Upper lobe of left lung (tissue), 6 donors: ENCODE results near the gene ACAA1. TPM values are rescaled to one million over a fixed set of nuclear protein-coding genes. Genes with fewer than 3 reads are reported as not detected.
A peak's percentile ranks its signal among the peaks of the same experiment; 100 is the strongest.

Source experiments
- ATAC-seq, 2 donors: fragments of 200-7000 bp; cut with Tn5 transposase; one replicate each; pipeline ENCODE4 v1.9.1; 2022; ENCODE audit warnings: mild to moderate bottlenecking in 2 of 2, moderate library complexity in 2 of 2; ENCODE audit not compliant: low FRiP score in 2 of 2
- DNase-seq, 2 donors: peaks; one replicate each; pipeline ENCODE4 v3.0.0-alpha.2; 2019 to 2020
- H3K27ac ChIP-seq, 4 donors: fragments of 200-600 bp; sonication (generic); one replicate each; pipeline ENCODE4 v1.5.1; 2016 to 2019
- H3K27me3 ChIP-seq, 4 donors: fragments of 200-600 bp; sonication (generic); one replicate each; pipeline ENCODE4 v1.5.1; 2017 to 2019
- H3K36me3 ChIP-seq, 4 donors: fragments of 200-600 bp; sonication (generic); one replicate each; pipeline ENCODE4 v1.5.1; 2016 to 2019
- H3K4me1 ChIP-seq, 4 donors: fragments of 200-600 bp; sonication (generic); one replicate each; pipeline ENCODE4 v1.5.1; 2018 to 2019
- H3K4me3 ChIP-seq, 4 donors: fragments of 200-600 bp; sonication (generic); one replicate each; pipeline ENCODE4 v1.5.1; 2017 to 2019; ENCODE audit warnings: mild to moderate bottlenecking in 2 of 4, moderate library complexity in 1 of 4
- H3K9me3 ChIP-seq, 4 donors: fragments of 200-600 bp; sonication (generic); one replicate each; pipeline ENCODE4 v1.5.1; 2018 to 2019
- CTCF ChIP-seq, 6 experiments: fragments of 450-650 bp in 4 of 6; fragments of 200-600 bp in 2 of 6; sonication (generic) in 2 of 6; IDR thresholded peaks; one replicate each; pipeline ENCODE4 v1.5.1; 2016 to 2019; ENCODE audit warnings: antibody characterized with exemption in 6 of 6
- EP300 ChIP-seq, 4 donors: sonication (generic); formaldehyde crosslinking; IDR thresholded peaks; one replicate each; pipeline ENCODE4 v1.5.1; 2017; ENCODE audit warnings: antibody characterized with exemption in 4 of 4, control low read depth in 2 of 4
- POLR2A ChIP-seq, 4 donors: fragments of 450-650 bp; IDR thresholded peaks; one replicate each; pipeline ENCODE4 v1.5.1; 2016 to 2017; ENCODE audit warnings: antibody characterized with exemption in 4 of 4, mild to moderate bottlenecking in 2 of 4
- POLR2AphosphoS5 ChIP-seq, 2 donors: sonication (generic); formaldehyde crosslinking; IDR thresholded peaks; one replicate each; pipeline ENCODE4 v1.5.1; 2017; ENCODE audit warnings: antibody characterized with exemption in 2 of 2
- WGBS, 2 donors: methylation state at CpG; one replicate each; pipeline ENCODE4 v1.1.5; 2017 to 2018; 5-methylcytosine and 5-hydroxymethylcytosine counted together
- total RNA-seq, 6 donors: library from RNA; depleted of rRNA in 4 of 6; stranded (reverse); fragments of >200 nt in 4 of 6; gene quantifications; one replicate each; pipeline versions ENCODE4 v1.1.0 to v1.2.1, GENCODE V29; 2016 to 2021
- donor health status: DM: no; HTN: no; CAD: no; lungs with moderate emphysema.
- donor health status: DM: no; HTN: yes; CAD: no; lungs with severe emphysema.

The ACAA1 gene
- total RNA-seq, 6 donors from 2014 or later: 67.1 to 170 (median 116) TPM

GRCh38 chr3:38142959-38143358 lies 6.0 kb upstream of the ACAA1 start:
- H3K27me3 ChIP-seq: no peaks in the 10 kb centered on the region
- H3K36me3 ChIP-seq: peaks cover 0 to 24% (median 16%) of the 10 kb centered on the region in 4 donors
- H3K9me3 ChIP-seq: peaks cover 0 to 4% (median 0%) of the 10 kb centered on the region in 4 donors
- peaks cover 16 to 25% (median 18%) of the 10 kb centered on the region in 4 donors for H3K4me1 ChIP-seq
- no peak for ATAC-seq
- no peak overlapping the region for H3K27ac ChIP-seq
- H3K4me3 ChIP-seq: no peak overlapping the region
- DNase-seq: no peak
- TF ChIP-seq CTCF (IDR thresholded peaks at IDR 0.05) (no peak), POLR2A (IDR thresholded peaks at IDR 0.05) (no peak), POLR2AphosphoS5 (IDR thresholded peaks at IDR 0.05) (no peak), EP300 (IDR thresholded peaks at IDR 0.05) (no peak)
- WGBS, 2 donors: 93% methylated on average over 1 of the region's 1 CpG

DNA sequence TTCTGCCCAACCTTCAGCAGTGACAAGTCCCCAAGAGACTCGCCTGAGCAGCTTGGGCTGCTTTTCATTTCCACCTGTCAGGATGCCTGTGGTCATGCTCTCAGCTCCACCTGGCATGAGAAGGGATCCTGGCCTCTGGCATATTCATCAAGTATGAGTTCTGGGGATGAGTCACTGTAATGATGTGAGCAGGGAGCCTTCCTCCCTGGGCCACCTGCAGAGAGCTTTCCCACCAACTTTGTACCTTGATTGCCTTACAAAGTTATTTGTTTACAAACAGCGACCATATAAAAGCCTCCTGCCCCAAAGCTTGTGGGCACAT lies 5.0 kb upstream of the ACAA1 start:
- Histone ChIP-seq H3K4me3 (no peak overlapping the region), H3K4me1 (peaks cover 21 to 30% (median 23%) of the 10 kb centered on the region in 4 donors), H3K27me3 (no peaks in the 10 kb centered on the region), H3K27ac (no peak overlapping the region), H3K36me3 (peaks cover 0 to 24% (median 16%) of the 10 kb centered on the region in 4 donors), H3K9me3 (peaks cover 0 to 4% (median 0%) of the 10 kb centered on the region in 4 donors)
- ATAC-seq (no peak), DNase-seq (no peak)
- TF ChIP-seq CTCF (IDR thresholded peaks at IDR 0.05): no peak
- TF ChIP-seq EP300 (IDR thresholded peaks at IDR 0.05): no peak
- WGBS, 2 donors: 93 to 100% methylated on average over 2 of the region's 2 CpGs

- Histone ChIP-seq H3K27me3 (no peaks in the 10 kb centered on the region), H3K27ac (no peak overlapping the region), H3K4me3 (no peak overlapping the region), H3K36me3 (peaks cover 0 to 24% (median 16%) of the 10 kb centered on the region in 4 donors), H3K4me1 (peaks cover 21 to 32% (median 23%) of the 10 kb centered on the region in 4 donors), H3K9me3 (peaks cover 0 to 4% (median 0%) of the 10 kb centered on the region in 4 donors)
- no peak for DNase-seq
- TF ChIP-seq EP300 (IDR thresholded peaks at IDR 0.05) (no peak), CTCF (IDR thresholded peaks at IDR 0.05) (no peak), POLR2A (IDR thresholded peaks at IDR 0.05) (no peak), POLR2AphosphoS5 (IDR thresholded peaks at IDR 0.05) (no peak)
- no peak for ATAC-seq
- 93 to 94% methylated on average over 6 to 7 of the region's 7 CpGs for WGBS, 2 donors
These were observed 4.4 kb upstream of the ACAA1 start for GRCh38 chr3:38141173-38141951.

DNA sequence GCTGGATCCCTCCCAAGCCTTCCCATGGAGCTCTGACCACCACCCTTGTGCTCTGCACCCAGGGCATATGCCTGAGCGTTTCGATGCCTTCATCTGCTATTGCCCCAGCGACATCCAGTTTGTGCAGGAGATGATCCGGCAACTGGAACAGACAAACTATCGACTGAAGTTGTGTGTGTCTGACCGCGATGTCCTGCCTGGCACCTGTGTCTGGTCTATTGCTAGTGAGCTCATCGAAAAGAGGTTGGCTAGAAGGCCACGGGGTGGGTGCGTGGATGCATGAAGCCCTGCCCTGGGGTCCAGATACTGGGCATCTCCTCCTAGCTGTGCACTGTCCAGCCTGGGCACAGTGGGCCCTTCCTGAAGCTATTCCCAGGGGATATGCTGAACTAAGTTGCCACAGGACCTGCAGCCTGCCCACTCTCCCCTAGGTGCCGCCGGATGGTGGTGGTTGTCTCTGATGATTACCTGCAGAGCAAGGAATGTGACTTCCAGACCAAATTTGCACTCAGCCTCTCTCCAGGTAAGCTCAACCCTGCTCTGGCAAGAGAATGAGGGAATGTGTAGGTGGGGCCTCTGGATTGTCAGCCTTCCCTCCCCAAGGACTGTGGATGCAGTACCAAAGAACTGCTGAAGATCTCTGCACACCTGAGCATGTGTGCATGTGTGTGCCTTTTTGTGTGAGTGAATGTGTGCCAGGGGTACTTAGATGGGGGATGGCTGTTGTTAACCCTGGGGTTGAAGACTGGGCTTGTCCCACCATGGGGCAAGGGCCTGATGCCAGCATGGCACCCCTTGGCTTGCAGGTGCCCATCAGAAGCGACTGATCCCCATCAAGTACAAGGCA lies 3.6 kb upstream of the ACAA1 start:
- peak overlapping the region in 2 of 4 donors; percentile 63 to 97 for H3K4me3 ChIP-seq
- ATAC-seq (no peak), DNase-seq (no peak)
- 96 to 98% methylated on average over 8 to 13 of the region's 13 CpGs for WGBS, 2 donors
- no peaks in the 10 kb centered on the region for H3K9me3 ChIP-seq
- peaks cover 0 to 24% (median 16%) of the 10 kb centered on the region in 4 donors for H3K36me3 ChIP-seq
- no peaks in the 10 kb centered on the region for H3K27me3 ChIP-seq
- TF ChIP-seq EP300 (IDR thresholded peaks at IDR 0.05): no peak
- no peak for TF ChIP-seq POLR2A (IDR thresholded peaks at IDR 0.05)
- TF ChIP-seq POLR2AphosphoS5 (IDR thresholded peaks at IDR 0.05): no peak
- TF ChIP-seq CTCF (IDR thresholded peaks at IDR 0.05): no peak
- peak overlapping the region in 1 of 4 donors; percentile 98 for H3K27ac ChIP-seq
- peaks cover 28 to 40% (median 29%) of the 10 kb centered on the region in 4 donors for H3K4me1 ChIP-seq
